Measurements from ENCODE around the gene DHX16. TPM values are rescaled to one million over a fixed set of nuclear protein-coding genes. Genes with fewer than 3 reads are reported as not detected.

Gene DHX16
- total RNA-seq, 2 experiments from 2014 or later = 27.1 to 37.5 TPM

- peaks cover 18% of the 10 kb centered on the region for H3K4me1 ChIP-seq (ENCODE audit: insufficient read depth, low read length, poor library complexity, severe bottlenecking)
- H3K36me3 ChIP-seq (ENCODE audit: insufficient read depth, low read length) = peaks cover 95% of the 10 kb centered on the region
- DNase-seq (ENCODE audit: low spot score) = no peak
- intact Hi-C loops (cut with micrococcal nuclease; ENCODE audit: unreplicated experiment) = no loop called here
- H2AFZ ChIP-seq (ENCODE audit: low read length) = no peak overlapping the region
- H3K9me3 ChIP-seq (ENCODE audit: low read length) = no peaks in the 10 kb centered on the region
- BruUV-seq (replicated peaks) = no TSS peak
- TF ChIP-seq CTCF (conservative IDR thresholded peaks at IDR 0.05; ENCODE audit: low read length) (no peak), EZH2phosphoT487 (IDR thresholded peaks at IDR 0.05; ENCODE audit: borderline replicate concordance, low read depth, low read length) (no peak)
- H4K20me1 ChIP-seq (ENCODE audit: insufficient read depth, low read length) = no peaks in the 10 kb centered on the region
- CTCF ChIA-PET (ENCODE audit: unreplicated experiment) = no interaction called here
- POLR2A ChIA-PET = interaction anchor here (0.7 kb wide), 1 partner anchor 16 kb away, joined by 3 read pairs; no protein-coding TSS in a partner anchor
- no peaks in the 10 kb centered on the region for H3K79me2 ChIP-seq (ENCODE audit: insufficient read depth, low read depth, low read length)
- H3K27ac ChIP-seq (ENCODE audit: low read depth, low read length, poor library complexity, severe bottlenecking) = no peak overlapping the region
- no peaks in the 10 kb centered on the region for H3K9me2 ChIP-seq (ENCODE audit: insufficient read depth, low read length)
- H3K4me3 ChIP-seq (ENCODE audit: low read depth, low read length, poor library complexity, severe bottlenecking) = no peak overlapping the region
- no peak overlapping the region for H3K4me2 ChIP-seq (ENCODE audit: low read length)
Observed at GRCh38 chr6:30709101-30709868, 36.5 kb upstream of the DHX16 start.

GRCh38 chr6:30707281-30707850 is 34.6 kb upstream of the DHX16 start:
- Histone ChIP-seq H2AFZ (ENCODE audit: low read length) (no peak overlapping the region), H3K9me3 (ENCODE audit: low read length) (no peaks in the 10 kb centered on the region), H3K36me3 (ENCODE audit: insufficient read depth, low read length) (peaks cover 95% of the 10 kb centered on the region), H3K27ac (ENCODE audit: low read depth, low read length, poor library complexity, severe bottlenecking) (no peak overlapping the region), H3K9me2 (ENCODE audit: insufficient read depth, low read length) (no peaks in the 10 kb centered on the region), H3K4me1 (ENCODE audit: insufficient read depth, low read length, poor library complexity, severe bottlenecking) (peaks cover 8% of the 10 kb centered on the region), H4K20me1 (ENCODE audit: insufficient read depth, low read length) (no peaks in the 10 kb centered on the region), H3K4me3 (ENCODE audit: low read depth, low read length, poor library complexity, severe bottlenecking) (no peak overlapping the region), H3K79me2 (ENCODE audit: insufficient read depth, low read depth, low read length) (no peaks in the 10 kb centered on the region), H3K4me2 (ENCODE audit: low read length) (no peak overlapping the region)
- TF ChIP-seq EZH2phosphoT487 (IDR thresholded peaks at IDR 0.05; ENCODE audit: borderline replicate concordance, low read depth, low read length) (no peak), CTCF (conservative IDR thresholded peaks at IDR 0.05; ENCODE audit: low read length) (no peak)
- CTCF ChIA-PET (ENCODE audit: unreplicated experiment) = interaction anchor here (0.5 to 0.6 kb wide), 2 partner anchors 27 to 90 kb away, joined by 3 to 4 read pairs; partner anchors contain the start of gene MRPS18B
- no TSS peak for BruUV-seq (replicated peaks)
- POLR2A ChIA-PET = interaction anchor here (1.1 kb wide), 1 partner anchor 16 kb away, joined by 3 read pairs; no protein-coding TSS in a partner anchor
- intact Hi-C loops (cut with micrococcal nuclease; ENCODE audit: unreplicated experiment) = no loop called here
- no peak for DNase-seq (ENCODE audit: low spot score)

GRCh38 chr6:30705620-30706019 is 32.8 kb upstream of the DHX16 start:
- no peak for DNase-seq (ENCODE audit: low spot score)
- no peaks in the 10 kb centered on the region for H4K20me1 ChIP-seq (ENCODE audit: insufficient read depth, low read length)
- intact Hi-C loops (cut with micrococcal nuclease; ENCODE audit: unreplicated experiment) = no loop called here
- no peaks in the 10 kb centered on the region for H3K9me3 ChIP-seq (ENCODE audit: low read length)
- ChIA-PET POLR2A (interaction anchor here (0.6 to 0.7 kb wide), 2 partner anchors 9 to 222 kb away, joined by 3 read pairs; no protein-coding TSS in a partner anchor), CTCF (ENCODE audit: unreplicated experiment) (no interaction called here)
- H2AFZ ChIP-seq (ENCODE audit: low read length) = no peak overlapping the region
- peaks cover 90% of the 10 kb centered on the region for H3K36me3 ChIP-seq (ENCODE audit: insufficient read depth, low read length)
- no TSS peak for BruUV-seq (replicated peaks)
- no peaks in the 10 kb centered on the region for H3K9me2 ChIP-seq (ENCODE audit: insufficient read depth, low read length)
- no peak overlapping the region for H3K4me2 ChIP-seq (ENCODE audit: low read length)
- no peak overlapping the region for H3K4me3 ChIP-seq (ENCODE audit: low read depth, low read length, poor library complexity, severe bottlenecking)
- H3K79me2 ChIP-seq (ENCODE audit: insufficient read depth, low read depth, low read length) = no peaks in the 10 kb centered on the region
- TF ChIP-seq EZH2phosphoT487 (IDR thresholded peaks at IDR 0.05; ENCODE audit: borderline replicate concordance, low read depth, low read length) = no peak
- TF ChIP-seq CTCF (conservative IDR thresholded peaks at IDR 0.05; ENCODE audit: low read length) = no peak
- no peak overlapping the region for H3K27ac ChIP-seq (ENCODE audit: low read depth, low read length, poor library complexity, severe bottlenecking)
- no peaks in the 10 kb centered on the region for H3K4me1 ChIP-seq (ENCODE audit: insufficient read depth, low read length, poor library complexity, severe bottlenecking)

Data from OCI-LY7 (cell line).